Measurements from ENCODE around the gene LRRC49.

LRRC49 gene

GRCh38 chr15:71052356-71052755, 159.7 kb downstream of the LRRC49 start:
- no peak for DNase-seq (ENCODE audit: low read depth)

GRCh38 chr15:71054286-71054952, 161.8 kb downstream of the LRRC49 start:
- no peak for DNase-seq (ENCODE audit: low read depth)

DNA sequence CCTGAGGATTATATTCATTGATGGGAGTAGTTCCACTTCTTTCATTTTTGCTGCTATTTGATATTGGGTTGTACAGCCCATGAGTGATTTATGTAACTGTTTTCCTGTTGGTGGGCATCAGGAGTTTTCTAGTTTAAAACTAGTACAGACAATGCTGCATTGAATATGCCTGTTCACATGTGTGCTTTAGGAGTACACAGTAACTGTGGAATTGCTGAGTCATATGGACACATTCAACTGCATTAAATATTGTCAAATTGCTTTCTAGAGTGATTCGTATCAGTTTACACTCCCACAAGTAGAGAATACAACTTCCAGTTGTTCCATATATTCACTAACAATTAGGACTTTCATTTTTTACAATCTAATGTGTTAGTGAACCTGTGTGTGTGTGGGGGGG, 162.8 kb downstream of the LRRC49 start:
- no peak for DNase-seq (ENCODE audit: low read depth)

- DNase-seq (ENCODE audit: low read depth), result no peak
Observed at GRCh38 chr15:71056111-71056510, 163.5 kb downstream of the LRRC49 start.

DNA sequence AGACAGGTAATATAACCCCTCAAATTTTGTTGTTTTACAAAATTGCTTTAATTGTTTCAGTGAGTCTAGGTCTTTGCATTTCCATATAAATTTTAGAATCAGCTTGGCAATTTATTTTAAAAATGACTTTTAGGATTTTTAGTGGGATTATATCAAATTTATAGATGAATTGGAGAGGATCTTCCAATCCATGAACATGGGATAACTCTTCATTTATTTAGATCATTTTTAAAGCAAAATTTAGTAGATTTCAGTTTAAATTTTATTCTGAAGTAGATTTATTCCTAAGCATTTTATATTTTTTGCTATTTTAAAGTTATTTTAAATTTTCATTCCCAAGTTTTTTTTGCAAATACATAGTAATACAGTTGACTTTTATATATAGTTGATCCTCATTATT, 164.5 kb downstream of the LRRC49 start:
- DNase-seq (ENCODE audit: low read depth), result no peak

DNA sequence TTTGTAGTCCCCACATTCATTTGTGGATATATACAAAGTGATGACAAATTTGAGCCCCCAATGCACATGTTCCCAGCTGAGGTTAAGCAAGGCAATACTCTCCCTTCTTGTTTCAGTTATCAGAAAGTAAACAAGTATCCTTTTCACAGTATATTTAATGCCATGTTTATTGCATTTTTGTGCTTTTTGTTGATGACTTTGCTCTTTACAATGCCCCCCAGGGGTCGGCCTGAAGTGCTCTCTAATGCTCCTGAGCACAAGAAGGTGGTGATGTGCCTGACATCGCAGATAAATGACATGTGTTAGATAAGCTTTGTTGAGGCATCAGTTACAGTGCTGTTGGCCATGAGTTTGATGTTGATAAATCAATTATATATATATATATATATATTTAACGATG, 165.0 kb downstream of the LRRC49 start:
- DNase-seq (ENCODE audit: low read depth), result no peak

DNA sequence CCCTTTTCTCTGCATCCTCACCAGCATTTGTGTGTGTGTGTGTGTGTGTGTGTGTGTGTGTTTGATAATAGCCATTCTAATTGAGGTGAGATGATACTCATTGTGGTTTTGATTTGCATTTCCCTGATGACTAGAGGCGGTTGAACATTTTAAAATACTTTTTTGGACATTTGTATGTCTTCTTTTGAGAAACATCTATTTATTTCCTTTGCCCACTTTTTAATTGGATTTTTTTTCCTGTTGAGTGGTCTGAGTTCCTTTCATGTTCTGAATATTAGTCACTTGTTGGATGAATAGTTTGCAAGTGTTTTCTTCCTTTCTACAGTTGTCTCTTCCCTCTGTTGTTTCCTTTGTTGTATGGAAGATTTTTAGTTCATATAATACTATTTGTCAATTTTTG, 168.4 kb downstream of the LRRC49 start:
- no peak for DNase-seq (ENCODE audit: low read depth)

GRCh38 chr15:71066983-71067382, 174.4 kb downstream of the LRRC49 start:
- DNase-seq (ENCODE audit: low read depth), result no peak

DNA sequence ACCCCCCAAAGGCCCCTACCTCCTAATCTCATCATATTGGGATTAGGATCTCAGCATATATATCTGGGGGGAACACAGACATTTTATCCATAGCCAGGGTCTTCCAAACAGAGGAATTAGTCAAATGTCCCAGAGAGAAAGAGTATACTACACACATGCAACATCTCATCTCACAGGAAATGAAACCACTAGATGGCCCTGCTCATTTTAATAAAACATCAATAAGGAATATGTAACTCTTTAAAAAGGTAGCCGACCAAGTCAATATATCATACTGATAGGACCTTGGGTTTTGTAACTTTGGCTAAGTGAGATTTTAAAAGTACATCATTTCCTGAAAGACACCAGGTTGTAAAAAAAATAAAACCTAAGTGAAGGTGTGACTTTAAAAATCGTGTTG, 177.1 kb downstream of the LRRC49 start:
- DNase-seq (ENCODE audit: low read depth), result no peak

DNA sequence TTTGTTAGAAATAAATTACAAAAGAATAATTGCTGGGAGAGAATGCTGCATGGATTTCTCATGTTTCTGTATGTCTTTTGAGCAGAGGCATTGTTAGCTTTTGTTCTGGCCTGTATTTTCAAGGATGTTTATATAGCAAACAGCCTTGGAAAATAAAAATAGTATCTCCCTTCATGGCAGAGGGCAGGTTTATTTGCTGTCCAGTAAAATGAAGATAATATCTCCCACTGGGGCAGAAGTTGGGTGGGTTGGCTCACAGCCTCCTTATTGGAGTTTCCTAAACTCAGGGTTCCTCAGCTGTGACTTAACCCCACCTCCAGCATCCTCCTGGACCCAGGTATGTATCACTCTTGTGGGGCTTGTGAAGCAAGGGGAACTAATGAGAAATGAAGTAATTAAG, 178.9 kb downstream of the LRRC49 start:
- DNase-seq (ENCODE audit: low read depth), result no peak

DNA sequence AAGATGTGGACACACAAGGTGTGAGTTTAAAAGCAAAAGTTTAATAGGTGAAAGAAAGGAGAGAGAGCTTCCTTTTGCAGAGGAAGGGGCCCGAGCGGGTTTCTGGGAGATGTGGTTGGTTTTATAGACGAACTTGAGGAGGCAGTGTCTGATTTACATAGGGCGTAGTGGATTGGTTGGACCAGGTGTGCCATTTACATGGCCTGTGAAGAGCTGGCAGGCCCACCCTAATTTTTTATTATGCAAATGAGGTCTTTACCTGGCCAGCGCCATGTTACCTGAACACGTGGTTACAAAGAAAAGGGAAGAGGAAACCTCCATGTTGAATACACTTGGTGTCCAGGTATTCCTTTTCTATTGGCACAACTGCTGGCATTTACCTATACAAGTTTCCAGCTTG, 179.8 kb downstream of the LRRC49 start:
- DNase-seq (ENCODE audit: low read depth), result no peak

- DNase-seq (ENCODE audit: low read depth), result no peak
Observed at GRCh38 chr15:71078506-71079207, 186.0 kb downstream of the LRRC49 start.

- no peak for DNase-seq (ENCODE audit: low read depth)
Observed at GRCh38 chr15:71079208-71080044, 186.8 kb downstream of the LRRC49 start.

- DNase-seq (ENCODE audit: low read depth), result no peak
Observed at GRCh38 chr15:71080166-71080565, 187.5 kb downstream of the LRRC49 start.

DNA sequence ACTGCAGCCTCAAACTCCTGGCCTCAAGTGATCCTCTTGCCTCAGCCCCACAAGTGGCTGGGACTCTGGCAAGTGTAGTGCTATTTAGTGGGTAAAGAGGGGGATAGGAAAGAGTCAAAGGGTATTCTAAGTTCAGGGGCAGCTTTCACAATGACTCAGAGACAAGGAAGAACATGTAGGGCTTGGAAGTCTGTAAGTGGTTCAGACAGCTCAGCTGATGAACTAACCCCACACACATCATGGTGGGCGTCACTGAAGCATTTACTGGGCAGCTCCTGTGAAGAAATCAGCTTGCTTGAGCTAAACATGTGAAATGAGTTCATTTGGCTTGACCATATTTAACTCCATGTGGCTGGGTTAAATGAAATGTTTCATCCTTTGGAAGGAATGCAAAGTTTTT, 188.1 kb downstream of the LRRC49 start:
- DNase-seq (ENCODE audit: low read depth), result no peak

- no peak for DNase-seq (ENCODE audit: low read depth)
Observed at GRCh38 chr15:71082803-71083202, 190.2 kb downstream of the LRRC49 start.

GRCh38 chr15:71083349-71083748, 190.7 kb downstream of the LRRC49 start:
- DNase-seq (ENCODE audit: low read depth), result no peak

- no peak for DNase-seq (ENCODE audit: low read depth)
Observed at GRCh38 chr15:71084264-71084663, 191.6 kb downstream of the LRRC49 start.

GRCh38 chr15:71085809-71086208, 193.2 kb downstream of the LRRC49 start:
- no peak for DNase-seq (ENCODE audit: low read depth)

- DNase-seq (ENCODE audit: low read depth), result no peak
Observed at GRCh38 chr15:71088155-71088554, 195.5 kb downstream of the LRRC49 start.

DNA sequence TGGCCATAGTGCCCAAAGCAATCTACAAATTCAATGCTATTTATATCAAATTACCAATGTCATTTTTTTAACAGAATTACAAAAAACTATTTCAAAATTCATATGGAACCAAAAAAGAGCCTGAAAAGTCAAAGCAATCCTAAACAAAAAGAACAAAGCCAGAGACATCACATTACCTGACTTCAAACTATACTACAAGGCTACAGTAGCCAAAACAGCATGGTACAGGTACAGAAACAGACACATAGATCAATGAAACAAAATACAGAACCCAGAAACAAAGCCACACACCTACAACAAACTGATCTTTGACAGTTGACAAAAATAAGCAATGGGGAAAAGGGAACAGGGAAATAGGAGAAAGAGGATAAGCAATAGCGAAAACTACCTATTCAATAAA, 196.1 kb downstream of the LRRC49 start:
- DNase-seq (ENCODE audit: low read depth), result no peak

GRCh38 chr15:71089801-71090200, 197.2 kb downstream of the LRRC49 start:
- DNase-seq (ENCODE audit: low read depth), result no peak

GRCh38 chr15:71091601-71092000, 199.0 kb downstream of the LRRC49 start:
- DNase-seq (ENCODE audit: low read depth), result no peak
